Ishikawa (cell line): Measurements from ENCODE around the gene SLC9C2.

ENCODE experiments used
- CEBPB ChIP-seq: IDR thresholded peaks from 2 replicates; pipeline ENCODE4 v1.6.1; 2012
- CREB1 ChIP-seq: IDR thresholded peaks from 2 replicates; pipeline ENCODE4 v1.6.1; 2012; ENCODE audit warnings: low read depth
- EGR1 ChIP-seq: IDR thresholded peaks from 2 replicates; pipeline ENCODE4 v1.6.1; 2012
- EP300 ChIP-seq: IDR thresholded peaks from 2 replicates; pipeline ENCODE4 v1.6.1; 2012; ENCODE audit warnings: borderline replicate concordance
- FOXM1 ChIP-seq: IDR thresholded peaks from 2 replicates; pipeline ENCODE4 v1.6.1; 2012; ENCODE audit warnings: low read depth, borderline replicate concordance
- NFIC ChIP-seq: IDR thresholded peaks from 2 replicates; pipeline ENCODE4 v1.6.1; 2012
- RAD21 ChIP-seq: IDR thresholded peaks from 2 replicates; pipeline ENCODE4 v1.6.1; 2012; ENCODE audit warnings: low read depth
- TAF1 ChIP-seq: IDR thresholded peaks from 2 replicates; pipeline ENCODE4 v1.6.1; 2012; ENCODE audit warnings: low read depth, mild to moderate bottlenecking
- TCF12 ChIP-seq: IDR thresholded peaks from 2 replicates; pipeline ENCODE4 v1.6.1; 2012; ENCODE audit warnings: low read depth
- TEAD4 ChIP-seq: IDR thresholded peaks from 2 replicates; pipeline ENCODE4 v1.6.1; 2012
- YY1 ChIP-seq: IDR thresholded peaks from 2 replicates; pipeline ENCODE4 v1.6.1; 2012; ENCODE audit warnings: low read depth
- ZBTB7A ChIP-seq: IDR thresholded peaks from 2 replicates; pipeline ENCODE4 v1.6.1; 2012; ENCODE audit warnings: low read depth
- TF ChIP-seq, protein P1 (sequence below): IDR thresholded peaks from 2 replicates; pipeline ENCODE4 v1.6.1; 2012; ENCODE audit warnings: low read depth, mild to moderate bottlenecking
- TF ChIP-seq, protein P2 (sequence below): IDR thresholded peaks from 2 replicates; pipeline ENCODE4 v1.6.1; 2012
- TF ChIP-seq, protein P3 (sequence below): IDR thresholded peaks from 2 replicates; pipeline ENCODE4 v1.6.1; 2012

SLC9C2 gene

DNA sequence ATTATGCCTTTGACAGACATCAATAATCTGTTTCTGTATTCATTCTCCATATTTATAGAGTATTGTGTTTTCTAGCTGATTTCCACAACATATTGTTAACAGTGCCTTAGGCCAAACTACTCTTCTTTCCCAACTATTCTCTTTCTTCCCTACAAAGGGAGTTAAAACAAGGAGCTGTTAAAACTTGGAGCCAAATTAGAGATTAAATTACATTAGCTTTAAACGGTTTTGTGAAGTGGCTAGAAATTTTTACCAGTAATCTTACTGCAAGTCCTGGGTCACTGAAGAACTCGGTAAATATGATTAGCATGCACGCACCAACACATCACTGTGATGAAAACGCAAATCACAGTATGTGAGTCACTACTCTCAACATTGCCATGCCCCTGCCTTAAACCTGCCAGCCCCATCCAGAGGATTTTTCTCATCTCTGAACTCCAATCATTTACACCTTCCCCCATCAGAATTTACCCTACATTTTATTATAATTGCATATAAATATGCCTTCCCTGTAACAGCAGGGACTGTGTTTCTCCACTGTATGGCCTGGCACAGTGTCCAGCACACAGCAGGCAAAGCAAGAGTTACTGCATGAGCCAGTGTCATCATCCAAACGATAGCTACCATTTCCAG lies 127.2 kb downstream of the SLC9C2 start:
- TF ChIP-seq TEAD4, result no peak
- no peak for TF ChIP-seq RAD21
- TF ChIP-seq CEBPB, result no peak
- no peak for TF ChIP-seq ZBTB7A
- TF ChIP-seq, protein P1, sequence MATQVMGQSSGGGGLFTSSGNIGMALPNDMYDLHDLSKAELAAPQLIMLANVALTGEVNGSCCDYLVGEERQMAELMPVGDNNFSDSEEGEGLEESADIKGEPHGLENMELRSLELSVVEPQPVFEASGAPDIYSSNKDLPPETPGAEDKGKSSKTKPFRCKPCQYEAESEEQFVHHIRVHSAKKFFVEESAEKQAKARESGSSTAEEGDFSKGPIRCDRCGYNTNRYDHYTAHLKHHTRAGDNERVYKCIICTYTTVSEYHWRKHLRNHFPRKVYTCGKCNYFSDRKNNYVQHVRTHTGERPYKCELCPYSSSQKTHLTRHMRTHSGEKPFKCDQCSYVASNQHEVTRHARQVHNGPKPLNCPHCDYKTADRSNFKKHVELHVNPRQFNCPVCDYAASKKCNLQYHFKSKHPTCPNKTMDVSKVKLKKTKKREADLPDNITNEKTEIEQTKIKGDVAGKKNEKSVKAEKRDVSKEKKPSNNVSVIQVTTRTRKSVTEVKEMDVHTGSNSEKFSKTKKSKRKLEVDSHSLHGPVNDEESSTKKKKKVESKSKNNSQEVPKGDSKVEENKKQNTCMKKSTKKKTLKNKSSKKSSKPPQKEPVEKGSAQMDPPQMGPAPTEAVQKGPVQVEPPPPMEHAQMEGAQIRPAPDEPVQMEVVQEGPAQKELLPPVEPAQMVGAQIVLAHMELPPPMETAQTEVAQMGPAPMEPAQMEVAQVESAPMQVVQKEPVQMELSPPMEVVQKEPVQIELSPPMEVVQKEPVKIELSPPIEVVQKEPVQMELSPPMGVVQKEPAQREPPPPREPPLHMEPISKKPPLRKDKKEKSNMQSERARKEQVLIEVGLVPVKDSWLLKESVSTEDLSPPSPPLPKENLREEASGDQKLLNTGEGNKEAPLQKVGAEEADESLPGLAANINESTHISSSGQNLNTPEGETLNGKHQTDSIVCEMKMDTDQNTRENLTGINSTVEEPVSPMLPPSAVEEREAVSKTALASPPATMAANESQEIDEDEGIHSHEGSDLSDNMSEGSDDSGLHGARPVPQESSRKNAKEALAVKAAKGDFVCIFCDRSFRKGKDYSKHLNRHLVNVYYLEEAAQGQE, result no peak
- no peak for TF ChIP-seq TAF1
- TF ChIP-seq TCF12, result no peak
- TF ChIP-seq, protein P2, sequence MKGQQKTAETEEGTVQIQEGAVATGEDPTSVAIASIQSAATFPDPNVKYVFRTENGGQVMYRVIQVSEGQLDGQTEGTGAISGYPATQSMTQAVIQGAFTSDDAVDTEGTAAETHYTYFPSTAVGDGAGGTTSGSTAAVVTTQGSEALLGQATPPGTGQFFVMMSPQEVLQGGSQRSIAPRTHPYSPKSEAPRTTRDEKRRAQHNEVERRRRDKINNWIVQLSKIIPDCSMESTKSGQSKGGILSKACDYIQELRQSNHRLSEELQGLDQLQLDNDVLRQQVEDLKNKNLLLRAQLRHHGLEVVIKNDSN, result no peak
- no peak for TF ChIP-seq CREB1
- TF ChIP-seq FOXM1, result no peak
- no peak for TF ChIP-seq EGR1
- TF ChIP-seq EP300, result no peak

DNA sequence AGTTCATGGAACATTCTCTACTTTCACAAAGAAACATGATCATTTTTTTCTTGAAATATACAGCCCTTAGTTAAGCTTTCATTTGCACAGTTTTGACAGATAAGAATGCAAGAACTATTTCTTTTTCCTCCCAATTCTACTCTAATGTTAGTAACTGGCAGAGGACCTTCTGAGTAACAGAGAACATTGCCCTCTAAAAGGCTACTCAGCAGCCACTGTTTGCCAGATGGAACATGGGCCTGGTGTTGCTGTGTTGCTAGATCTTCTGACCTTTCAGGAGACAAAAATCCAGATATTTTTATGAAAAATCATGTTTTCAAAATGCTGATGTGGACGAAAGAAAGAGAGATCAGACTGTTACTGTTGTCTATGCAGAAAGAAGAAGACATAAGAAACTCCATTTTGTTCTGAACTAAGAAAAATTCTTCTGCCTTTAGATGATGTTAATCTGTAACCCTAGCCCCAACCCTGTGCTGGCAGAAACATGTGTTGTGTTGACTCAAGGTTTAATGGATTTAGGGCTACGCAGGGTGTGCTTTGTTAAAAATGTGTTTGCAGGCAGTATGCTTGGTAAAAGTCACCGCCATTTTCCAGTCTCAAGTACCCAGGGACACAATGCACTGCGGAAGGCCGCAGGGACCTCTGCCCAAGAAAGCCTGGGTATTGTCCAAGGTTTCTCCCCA lies 128.6 kb downstream of the SLC9C2 start:
- TF ChIP-seq TAF1 (no peak), EP300 (no peak), TEAD4 (no peak)
- TF ChIP-seq, protein P2, result no peak

DNA sequence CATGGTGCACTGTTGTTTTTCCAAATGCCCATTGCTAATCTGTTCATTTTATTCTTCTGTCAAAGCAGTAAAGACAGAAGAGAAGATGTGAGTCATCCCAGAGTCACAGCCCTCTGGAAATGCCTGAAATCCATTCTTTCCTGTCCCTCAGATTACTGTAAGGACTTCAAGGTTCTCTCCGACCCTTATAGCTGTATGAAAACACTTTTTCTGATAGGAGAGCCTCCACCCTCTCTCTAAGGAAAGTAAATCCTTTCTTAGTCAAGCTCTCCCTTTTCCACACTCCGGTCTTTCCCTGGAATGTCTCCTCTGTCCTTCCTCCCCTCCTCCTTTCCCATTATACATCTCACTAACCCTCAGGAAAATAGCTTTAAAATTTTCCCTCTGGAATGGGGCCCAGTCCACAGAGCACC lies 129.3 kb downstream of the SLC9C2 start:
- TF ChIP-seq CEBPB (no peak), ZBTB7A (no peak), RAD21 (no peak)
- TF ChIP-seq, protein P2, result no peak

DNA sequence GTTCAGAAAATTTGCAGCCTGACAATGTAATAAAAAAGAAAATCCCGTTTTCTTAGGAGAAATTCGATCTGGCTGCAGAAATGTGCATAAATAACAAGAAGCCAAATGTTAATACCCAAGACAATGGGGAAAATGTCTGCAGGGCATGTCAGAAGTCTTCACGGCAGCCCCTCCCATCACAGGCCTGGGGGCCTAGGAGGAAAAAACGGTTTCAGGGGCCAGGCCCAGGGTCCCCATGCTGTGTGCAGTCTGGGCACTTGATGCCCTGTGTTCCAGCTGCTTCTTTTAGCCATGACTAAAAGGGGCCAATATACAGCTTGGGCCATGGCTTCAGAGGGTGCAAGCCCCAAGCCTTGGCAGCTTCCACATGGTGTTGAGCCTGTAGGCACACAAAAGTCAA lies 132.3 kb downstream of the SLC9C2 start:
- TF ChIP-seq ZBTB7A, result no peak
- no peak for TF ChIP-seq CEBPB
- TF ChIP-seq RAD21, result no peak
- TF ChIP-seq EP300, result no peak
- TF ChIP-seq TAF1, result no peak
- TF ChIP-seq, protein P3, sequence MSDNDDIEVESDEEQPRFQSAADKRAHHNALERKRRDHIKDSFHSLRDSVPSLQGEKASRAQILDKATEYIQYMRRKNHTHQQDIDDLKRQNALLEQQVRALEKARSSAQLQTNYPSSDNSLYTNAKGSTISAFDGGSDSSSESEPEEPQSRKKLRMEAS, result no peak
- no peak for TF ChIP-seq TEAD4
- no peak for TF ChIP-seq EGR1
- TF ChIP-seq, protein P1, result no peak
- TF ChIP-seq FOXM1, result no peak
- TF ChIP-seq YY1, result no peak
- no peak for TF ChIP-seq CREB1
- TF ChIP-seq NFIC, result no peak
- TF ChIP-seq TCF12, result no peak
- TF ChIP-seq, protein P2, result no peak; the same call in 1 of the 2 replicates

DNA sequence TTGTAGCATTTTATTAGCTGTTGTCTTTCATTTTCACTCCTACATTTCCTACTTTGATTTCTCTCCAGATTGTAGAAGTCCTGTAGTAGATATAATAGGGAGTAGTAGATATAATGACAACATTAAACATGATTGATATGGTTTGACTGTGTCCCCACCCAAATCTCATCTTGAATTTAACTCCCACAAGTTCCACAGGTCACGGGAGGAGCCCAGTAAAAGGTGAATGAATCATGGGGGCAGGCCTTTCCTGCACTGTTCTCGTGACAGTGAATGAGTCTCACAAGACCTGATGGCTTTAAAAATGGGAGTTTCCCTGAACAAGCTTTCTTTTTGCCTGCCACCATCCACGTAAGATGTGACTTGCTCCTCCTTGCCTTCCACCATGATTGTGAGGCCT lies 133.2 kb downstream of the SLC9C2 start:
- TF ChIP-seq, protein P3, result no peak
- TF ChIP-seq, protein P1, result no peak
- TF ChIP-seq EP300 (no peak), TAF1 (no peak), CREB1 (no peak), FOXM1 (no peak), NFIC (no peak), YY1 (no peak), CEBPB (no peak), TEAD4 (no peak), EGR1 (no peak), TCF12 (no peak), RAD21 (no peak), ZBTB7A (no peak)
- TF ChIP-seq, protein P2, result no peak
